Colonic mucosa (tissue), 4 donors: ENCODE results near the gene PACSIN2. TPM values are rescaled to one million over a fixed set of nuclear protein-coding genes. Genes with fewer than 3 reads are reported as not detected.

Experiments used
- DNase-seq: peaks from one replicate; pipeline ENCODE4 v3.0.0-alpha.2; 2020
- H3K27ac ChIP-seq: fragments of 200-600 bp; one replicate; pipeline ENCODE4 v1.8.0; 2021
- H3K27me3 ChIP-seq: fragments of 200-600 bp; one replicate; pipeline ENCODE4 v1.8.0; 2021
- H3K36me3 ChIP-seq: fragments of 200-600 bp; one replicate; pipeline ENCODE4 v1.8.0; 2021
- H3K4me1 ChIP-seq: fragments of 200-600 bp; one replicate; pipeline ENCODE4 v1.8.0; 2021; ENCODE audit warnings: mild to moderate bottlenecking
- H3K4me3 ChIP-seq: fragments of 200-600 bp; one replicate; pipeline ENCODE4 v1.8.0; 2021
- H3K9ac ChIP-seq, 2 donors: one replicate each; pipeline ENCODE4 v1.7.0; 2013; ENCODE audit warnings: control low read depth in 2 of 2, low read depth in 2 of 2, low read length in 2 of 2
- H3K9me3 ChIP-seq: fragments of 200-600 bp; one replicate; pipeline ENCODE4 v1.8.0; 2021
- CTCF ChIP-seq: fragments of 200-600 bp; IDR thresholded peaks from one replicate; pipeline ENCODE4 v1.8.0; 2022; ENCODE audit warnings: antibody characterized with exemption, mild to moderate bottlenecking
- intact Hi-C: fragments of 100-400 bp; cut with DNase I; formaldehyde crosslinking; loops from one replicate; pipeline ENCODE4 v1.14.1; 2022
- total RNA-seq, 2 donors: library from RNA; stranded (reverse); fragmentation: NEBNext Ultra II Directional in 1 of 2; extraction: Animal tissue kit (Norgen Biotek cat#: 25700) in 1 of 2; gene quantifications; one replicate each; pipeline ENCODE4 v1.2.1, GENCODE V29; 2021
- donor health status: healthy.
- donor health status: DM: no; HTN: no; CAD: no.
- donor health status: DM: no; HTN: no; CAD: no.

Gene PACSIN2
- total RNA-seq, 2 donors from 2014 or later = 143 to 160 TPM

DNA sequence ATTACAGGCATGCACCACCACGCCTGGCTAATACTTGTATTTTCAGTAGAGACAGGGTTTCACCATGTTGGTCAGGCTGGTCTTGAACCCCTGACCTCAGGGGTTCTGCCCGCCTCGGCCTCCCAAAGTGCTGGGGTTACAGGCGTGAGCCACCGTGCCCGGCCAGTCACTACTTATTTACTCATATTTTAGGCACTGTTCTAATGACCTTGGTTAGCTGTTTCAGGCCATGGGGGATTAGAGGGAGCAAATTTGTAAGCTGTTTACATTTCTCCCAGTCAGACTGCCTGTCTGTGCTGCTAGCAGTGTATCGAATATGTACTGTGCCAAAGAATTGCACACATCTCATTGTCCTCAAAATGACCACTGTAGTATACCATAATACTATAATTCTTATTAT lies 32.7 kb upstream of the PACSIN2 start:
- intact Hi-C loops = no loop called here
- H3K9ac ChIP-seq = no peak overlapping the region
- no peak overlapping the region for H3K4me3 ChIP-seq
- no peaks in the 10 kb centered on the region for H3K9me3 ChIP-seq
- TF ChIP-seq CTCF = no peak
- H3K36me3 ChIP-seq = no peaks in the 10 kb centered on the region
- DNase-seq = no peak
- no peaks in the 10 kb centered on the region for H3K27me3 ChIP-seq
- H3K27ac ChIP-seq = no peak overlapping the region
- no peaks in the 10 kb centered on the region for H3K4me1 ChIP-seq

DNA sequence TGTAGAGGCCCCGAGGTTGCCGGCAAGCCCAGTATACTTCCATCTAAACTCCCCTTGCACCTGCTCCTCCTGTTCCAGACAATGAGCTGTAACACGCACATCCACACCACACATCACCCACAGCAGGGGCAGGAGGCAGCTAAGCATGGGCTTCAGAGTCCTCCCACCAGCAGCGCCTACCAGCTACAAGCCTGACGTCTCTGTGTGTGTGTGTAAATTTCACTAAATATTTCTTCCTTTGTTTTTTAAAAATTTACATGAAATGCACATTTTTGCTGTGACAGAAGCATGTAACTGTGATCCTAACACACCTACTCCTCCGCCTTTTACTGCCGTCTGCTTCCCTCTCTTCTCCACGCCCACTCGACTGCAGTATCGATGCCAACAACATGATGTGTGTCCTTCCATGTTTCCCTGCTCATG lies 29.4 kb upstream of the PACSIN2 start:
- intact Hi-C loops = no loop called here
- Histone ChIP-seq H3K9me3 (no peaks in the 10 kb centered on the region), H3K27me3 (no peaks in the 10 kb centered on the region), H3K4me3 (no peak overlapping the region), H3K9ac (no peak overlapping the region), H3K4me1 (no peaks in the 10 kb centered on the region), H3K36me3 (no peaks in the 10 kb centered on the region), H3K27ac (no peak overlapping the region)
- TF ChIP-seq CTCF = no peak
- no peak for DNase-seq

- Histone ChIP-seq H3K9me3 (no peaks in the 10 kb centered on the region), H3K27ac (no peak overlapping the region), H3K36me3 (no peaks in the 10 kb centered on the region), H3K27me3 (no peaks in the 10 kb centered on the region), H3K9ac (no peak overlapping the region), H3K4me3 (no peak overlapping the region), H3K4me1 (no peaks in the 10 kb centered on the region)
- TF ChIP-seq CTCF = no peak
- intact Hi-C loops = no loop called here
- DNase-seq = no peak
Measured at GRCh38 chr22:43042101-43042780, 27.3 kb upstream of the PACSIN2 start.

DNA sequence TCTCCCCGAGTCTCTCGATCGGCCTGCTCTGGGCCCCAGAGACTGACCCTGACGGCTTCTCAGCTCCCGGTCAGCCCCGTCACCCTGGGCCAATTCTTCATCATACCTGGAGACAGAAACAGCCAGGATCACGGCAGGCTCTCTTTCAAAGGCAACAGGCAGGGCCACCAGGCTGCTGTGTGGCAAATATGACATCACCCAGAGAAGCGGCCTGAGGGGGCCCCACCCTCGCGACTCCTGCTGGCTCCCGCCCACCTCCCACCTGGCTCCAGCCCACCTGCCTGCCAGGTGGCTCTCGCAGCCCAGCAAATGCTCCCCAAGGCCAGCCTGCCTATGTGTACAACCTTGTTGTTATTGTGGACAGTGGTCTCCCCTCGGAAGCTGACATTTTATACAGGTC lies 24.9 kb upstream of the PACSIN2 start:
- H3K27ac ChIP-seq = no peak overlapping the region
- H3K9ac ChIP-seq = no peak overlapping the region
- H3K27me3 ChIP-seq = no peaks in the 10 kb centered on the region
- H3K36me3 ChIP-seq = no peaks in the 10 kb centered on the region
- no peak for DNase-seq
- TF ChIP-seq CTCF = no peak
- H3K9me3 ChIP-seq = no peaks in the 10 kb centered on the region
- intact Hi-C loops = no loop called here
- no peaks in the 10 kb centered on the region for H3K4me1 ChIP-seq
- H3K4me3 ChIP-seq = no peak overlapping the region

DNA sequence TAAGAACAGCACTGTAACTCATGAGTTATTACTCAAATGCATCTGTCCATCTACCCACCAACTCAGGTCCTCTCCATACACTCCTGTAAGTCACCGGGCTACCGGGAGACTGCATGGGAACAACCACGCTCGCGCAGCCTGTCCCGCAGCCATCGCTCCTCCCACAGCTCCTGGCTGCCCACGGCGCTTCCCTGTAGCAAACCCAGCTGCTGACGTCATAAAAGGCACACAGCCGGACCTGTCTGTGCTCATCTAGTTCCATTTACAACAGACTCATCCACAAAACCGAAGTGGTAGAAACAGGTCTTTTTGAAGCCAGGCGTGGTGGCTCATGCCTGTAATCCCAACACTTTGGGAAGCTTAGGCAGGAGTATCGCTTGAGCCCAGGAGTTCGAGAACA lies 23.4 kb upstream of the PACSIN2 start:
- H3K9me3 ChIP-seq = no peaks in the 10 kb centered on the region
- H3K36me3 ChIP-seq = no peaks in the 10 kb centered on the region
- no peaks in the 10 kb centered on the region for H3K27me3 ChIP-seq
- H3K4me3 ChIP-seq = no peak overlapping the region
- no peak overlapping the region for H3K9ac ChIP-seq
- intact Hi-C loops = no loop called here
- no peak for TF ChIP-seq CTCF
- no peaks in the 10 kb centered on the region for H3K4me1 ChIP-seq
- no peak for DNase-seq
- H3K27ac ChIP-seq = no peak overlapping the region
